ENCODE results near the gene TRIM65. TPM values are rescaled to one million over a fixed set of nuclear protein-coding genes. Genes with fewer than 3 reads are reported as not detected.

TRIM65 gene
- total and polyA plus RNA-seq, 2 of the 13 experiments (the other 11 are each of a cell fraction or from before 2014, with no cell fraction given) = 10.3 to 22.4 TPM

GRCh38 chr17:75846692-75847613 is 49.8 kb downstream of the TRIM65 start (continued):
- TF ChIP-seq SKI (IDR thresholded peaks at IDR 0.05; ENCODE audit: partially characterized antibody) = peak; percentile 56
- 0 out of 2 replicates have a peak, but pooled peaks have one; percentile 68 for TF ChIP-seq ZNF101 (CRISPR knock-in tag; IDR thresholded peaks at IDR 0.05; ENCODE audit: borderline replicate concordance, low read depth)
- 0 out of 2 replicates have a peak, but pooled peaks have one; percentile 23 for TF ChIP-seq ELF1 (CRISPR knock-in tag; IDR thresholded peaks at IDR 0.05)
- TF ChIP-seq ZNF260 (CRISPR knock-in tag; IDR thresholded peaks at IDR 0.05; ENCODE audit: borderline replicate concordance, low read depth) = no peak; the same call in 1 of the 2 replicates
- no peak for TF ChIP-seq PBX3 (CRISPR knock-in tag; IDR thresholded peaks at IDR 0.05; ENCODE audit: borderline replicate concordance)
- 0 out of 2 replicates have a peak, but pooled peaks have one; percentile 17 for TF ChIP-seq CHD2 (IDR thresholded peaks at IDR 0.05; ENCODE audit: low read depth, low read length)
- no peak for TF ChIP-seq ZNF282 (IDR thresholded peaks at IDR 0.05; ENCODE audit: partially characterized antibody)
- TF ChIP-seq ZNF7 (CRISPR knock-in tag; IDR thresholded peaks at IDR 0.05) = no peak
- TF ChIP-seq ZNF562 (CRISPR knock-in tag; IDR thresholded peaks at IDR 0.05; ENCODE audit: borderline replicate concordance) = no peak
- TF ChIP-seq, protein P1, sequence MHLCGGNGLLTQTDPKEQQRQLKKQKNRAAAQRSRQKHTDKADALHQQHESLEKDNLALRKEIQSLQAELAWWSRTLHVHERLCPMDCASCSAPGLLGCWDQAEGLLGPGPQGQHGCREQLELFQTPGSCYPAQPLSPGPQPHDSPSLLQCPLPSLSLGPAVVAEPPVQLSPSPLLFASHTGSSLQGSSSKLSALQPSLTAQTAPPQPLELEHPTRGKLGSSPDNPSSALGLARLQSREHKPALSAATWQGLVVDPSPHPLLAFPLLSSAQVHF (CRISPR knock-in tag; IDR thresholded peaks at IDR 0.05) = peak; percentile 82; the same call in 1 of the 2 replicates
- TF ChIP-seq SMAD1 (CRISPR knock-in tag; IDR thresholded peaks at IDR 0.05; ENCODE audit: borderline replicate concordance, low read depth) = peak; percentile 59; the same call in 1 of the 2 replicates
- no peak for TF ChIP-seq ZNF790 (CRISPR knock-in tag; IDR thresholded peaks at IDR 0.05; ENCODE audit: borderline replicate concordance)
- peak; percentile 95; the same call in 1 of the 2 replicates for TF ChIP-seq ZNF737 (CRISPR knock-in tag; IDR thresholded peaks at IDR 0.05; ENCODE audit: borderline replicate concordance)
- TF ChIP-seq, protein P2, sequence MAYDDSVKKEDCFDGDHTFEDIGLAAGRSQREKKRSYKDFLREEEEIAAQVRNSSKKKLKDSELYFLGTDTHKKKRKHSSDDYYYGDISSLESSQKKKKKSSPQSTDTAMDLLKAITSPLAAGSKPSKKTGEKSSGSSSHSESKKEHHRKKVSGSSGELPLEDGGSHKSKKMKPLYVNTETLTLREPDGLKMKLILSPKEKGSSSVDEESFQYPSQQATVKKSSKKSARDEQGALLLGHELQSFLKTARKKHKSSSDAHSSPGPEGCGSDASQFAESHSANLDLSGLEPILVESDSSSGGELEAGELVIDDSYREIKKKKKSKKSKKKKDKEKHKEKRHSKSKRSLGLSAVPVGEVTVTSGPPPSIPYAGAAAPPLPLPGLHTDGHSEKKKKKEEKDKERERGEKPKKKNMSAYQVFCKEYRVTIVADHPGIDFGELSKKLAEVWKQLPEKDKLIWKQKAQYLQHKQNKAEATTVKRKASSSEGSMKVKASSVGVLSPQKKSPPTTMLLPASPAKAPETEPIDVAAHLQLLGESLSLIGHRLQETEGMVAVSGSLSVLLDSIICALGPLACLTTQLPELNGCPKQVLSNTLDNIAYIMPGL (CRISPR knock-in tag; IDR thresholded peaks at IDR 0.05; ENCODE audit: borderline replicate concordance in 1 of 2, low read depth in 1 of 2) = peak; percentile 19 to 84; a peak in 3 of 4 replicates
- no peak for TF ChIP-seq ZNF75D (CRISPR knock-in tag; IDR thresholded peaks at IDR 0.05; ENCODE audit: borderline replicate concordance)
- TF ChIP-seq ZNF784 (CRISPR knock-in tag; IDR thresholded peaks at IDR 0.05; ENCODE audit: borderline replicate concordance) = no peak
- peak; percentile 73; the same call in 1 of the 2 replicates for TF ChIP-seq MAZ (IDR thresholded peaks at IDR 0.05; ENCODE audit: borderline replicate concordance, low read depth, low read length)
- peak; percentile 93 for TF ChIP-seq MAZ (CRISPR knock-in tag; IDR thresholded peaks at IDR 0.05; ENCODE audit: low read depth)
- no peak for TF ChIP-seq SATB2 (CRISPR knock-in tag; IDR thresholded peaks at IDR 0.05)
- no peak for TF ChIP-seq PREB (CRISPR knock-in tag; IDR thresholded peaks at IDR 0.05)
- peak; percentile 83 for TF ChIP-seq TEAD3 (CRISPR knock-in tag; optimal IDR thresholded peaks at IDR 0.05; ENCODE audit: borderline replicate concordance)
- peak; percentile 78 for TF ChIP-seq SIX4 (CRISPR knock-in tag; IDR thresholded peaks at IDR 0.05)

All from HepG2 (cell line).